Transverse colon (tissue), 4 donors: ENCODE data around the gene NAT10. TPM values are rescaled to one million over a fixed set of nuclear protein-coding genes. Genes with fewer than 3 reads are reported as not detected.
"Not testable (repeated sequence)": the region's sequence is repeated elsewhere in the genome, so short reads cannot be mapped to it uniquely, and the experiment has no call there.

ENCODE experiments used
- DNase-seq: peaks from one replicate; pipeline ENCODE4 v3.0.0-alpha.2; 2019
- H3K27ac ChIP-seq, 4 donors: fragments of 200-600 bp; sonication (generic); 2 replicates each; pipeline ENCODE4 v1.5.1; 2016 to 2018; ENCODE audit warnings: inconsistent platforms in 4 of 4
- H3K27me3 ChIP-seq: fragments of 200-600 bp; sonication (generic); 2 replicates; pipeline ENCODE4 v1.5.1; 2017; ENCODE audit warnings: inconsistent platforms
- H3K36me3 ChIP-seq, 4 donors: fragments of 200-600 bp; sonication (generic); 2 replicates each; pipeline ENCODE4 v1.5.1; 2017 to 2019; ENCODE audit warnings: inconsistent platforms in 4 of 4
- H3K4me1 ChIP-seq, 4 donors: fragments of 200-600 bp; sonication (generic); 2 replicates each; pipeline ENCODE4 v1.5.1; 2017 to 2020; ENCODE audit warnings: inconsistent platforms in 4 of 4
- H3K4me3 ChIP-seq, 4 donors: fragments of 200-600 bp; sonication (generic); 1 replicate in 1 of 4; 2 replicates in 3 of 4; pipeline versions ENCODE4 v1.5.1 to v1.6.1; 2017 to 2019; ENCODE audit warnings: inconsistent platforms in 4 of 4
- H3K9me3 ChIP-seq, 2 donors: fragments of 200-600 bp; sonication (generic); 2 replicates each; pipeline ENCODE4 v1.5.1; 2017 to 2019; ENCODE audit warnings: inconsistent platforms in 2 of 2
- EP300 ChIP-seq: sonication (generic); formaldehyde crosslinking; IDR thresholded peaks from one replicate; pipeline ENCODE4 v1.6.1; 2017; ENCODE audit warnings: antibody characterized with exemption, low read depth
- POLR2A ChIP-seq: fragments of 450-650 bp; IDR thresholded peaks from one replicate; pipeline ENCODE4 v1.6.1; 2016; ENCODE audit warnings: antibody characterized with exemption, mild to moderate bottlenecking, moderate library complexity
- POLR2AphosphoS5 ChIP-seq, 3 donors: sonication (generic); formaldehyde crosslinking; IDR thresholded peaks; one replicate each; pipeline ENCODE4 v1.6.1; 2016; ENCODE audit warnings: antibody characterized with exemption in 3 of 3
- WGBS, 2 donors: methylation state at CpG; one replicate each; pipeline ENCODE4 v1.1.5; 2018; ENCODE audit warnings: low coverage in 1 of 2; 5-methylcytosine and 5-hydroxymethylcytosine counted together
- in situ Hi-C, 4 donors: fragments of 200-750 bp; cut with MboI; loops; one replicate each; pipeline versions ENCODE4 v1.15.0 to v1.15.1; 2017; ENCODE audit warnings: low sequenced_read_pairs in 3 of 4, low pct_ligation_motif_present in 1 of 4, low pct_unique_long_range_greater_than_20kb in 1 of 4
- intact Hi-C: fragments of 100-400 bp; cut with DNase I; formaldehyde crosslinking; loops from one replicate; pipeline ENCODE4 v1.15.1; 2023; ENCODE audit warnings: low total_unique reads
- total RNA-seq, 4 donors: library from RNA; depleted of rRNA; stranded (reverse); fragments of >200 nt; gene quantifications; one replicate each; pipeline ENCODE4 v1.1.0, GENCODE V29; 2016
- TF ChIP-seq, protein P1 (sequence below), 5 experiments: fragments of 200-600 bp in 3 of 5; fragments of 450-650 bp in 2 of 5; sonication (generic) in 3 of 5; IDR thresholded peaks; 1 replicate in 2 of 5; 2 replicates in 3 of 5; pipeline ENCODE4 v1.5.1; 2016 to 2017; ENCODE audit warnings: antibody characterized with exemption in 5 of 5, inconsistent platforms in 3 of 5, mild to moderate bottlenecking in 2 of 5, moderate library complexity in 1 of 5

NAT10 gene
- total RNA-seq, 4 donors from 2014 or later = 16.0 to 40.6 (median 26.9) TPM

DNA sequence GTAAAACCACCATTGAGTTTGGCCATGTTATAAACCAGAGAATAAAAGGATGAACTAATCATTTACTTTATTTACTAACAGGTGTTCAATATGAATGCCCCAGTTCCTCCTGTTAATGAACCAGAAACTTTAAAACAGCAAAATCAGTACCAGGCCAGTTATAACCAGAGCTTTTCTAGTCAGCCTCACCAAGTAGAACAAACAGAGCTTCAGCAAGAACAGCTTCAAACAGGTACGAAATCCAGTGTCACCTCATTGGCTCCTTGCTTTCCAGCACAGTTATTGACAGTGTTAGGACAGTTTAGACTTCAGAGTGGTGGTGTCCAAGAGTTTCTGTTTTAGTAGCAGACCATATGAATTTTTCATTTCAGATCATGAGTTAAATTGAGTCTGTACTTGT, 13.6 kb upstream of the NAT10 start:
- TF ChIP-seq, protein P1, sequence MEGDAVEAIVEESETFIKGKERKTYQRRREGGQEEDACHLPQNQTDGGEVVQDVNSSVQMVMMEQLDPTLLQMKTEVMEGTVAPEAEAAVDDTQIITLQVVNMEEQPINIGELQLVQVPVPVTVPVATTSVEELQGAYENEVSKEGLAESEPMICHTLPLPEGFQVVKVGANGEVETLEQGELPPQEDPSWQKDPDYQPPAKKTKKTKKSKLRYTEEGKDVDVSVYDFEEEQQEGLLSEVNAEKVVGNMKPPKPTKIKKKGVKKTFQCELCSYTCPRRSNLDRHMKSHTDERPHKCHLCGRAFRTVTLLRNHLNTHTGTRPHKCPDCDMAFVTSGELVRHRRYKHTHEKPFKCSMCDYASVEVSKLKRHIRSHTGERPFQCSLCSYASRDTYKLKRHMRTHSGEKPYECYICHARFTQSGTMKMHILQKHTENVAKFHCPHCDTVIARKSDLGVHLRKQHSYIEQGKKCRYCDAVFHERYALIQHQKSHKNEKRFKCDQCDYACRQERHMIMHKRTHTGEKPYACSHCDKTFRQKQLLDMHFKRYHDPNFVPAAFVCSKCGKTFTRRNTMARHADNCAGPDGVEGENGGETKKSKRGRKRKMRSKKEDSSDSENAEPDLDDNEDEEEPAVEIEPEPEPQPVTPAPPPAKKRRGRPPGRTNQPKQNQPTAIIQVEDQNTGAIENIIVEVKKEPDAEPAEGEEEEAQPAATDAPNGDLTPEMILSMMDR (IDR thresholded peaks at IDR 0.05) = no peak
- TF ChIP-seq POLR2AphosphoS5 (IDR thresholded peaks at IDR 0.05) = no peak
- TF ChIP-seq POLR2A = no peak
- TF ChIP-seq EP300 = no peak
- DNase-seq = no peak
- in situ Hi-C loops = no loop called here
- intact Hi-C loops = no loop called here
- Histone ChIP-seq H3K27me3 (no peaks in the 10 kb centered on the region), H3K9me3 (no peaks in the 10 kb centered on the region), H3K27ac (no peak overlapping the region), H3K4me3 (no peak overlapping the region), H3K36me3 (peaks cover 0 to 90% (median 43%) of the 10 kb centered on the region in 4 donors), H3K4me1 (no peaks in the 10 kb centered on the region)
- 85 to 100% methylated on average over 1 of the region's 1 CpG for WGBS, 2 donors

DNA sequence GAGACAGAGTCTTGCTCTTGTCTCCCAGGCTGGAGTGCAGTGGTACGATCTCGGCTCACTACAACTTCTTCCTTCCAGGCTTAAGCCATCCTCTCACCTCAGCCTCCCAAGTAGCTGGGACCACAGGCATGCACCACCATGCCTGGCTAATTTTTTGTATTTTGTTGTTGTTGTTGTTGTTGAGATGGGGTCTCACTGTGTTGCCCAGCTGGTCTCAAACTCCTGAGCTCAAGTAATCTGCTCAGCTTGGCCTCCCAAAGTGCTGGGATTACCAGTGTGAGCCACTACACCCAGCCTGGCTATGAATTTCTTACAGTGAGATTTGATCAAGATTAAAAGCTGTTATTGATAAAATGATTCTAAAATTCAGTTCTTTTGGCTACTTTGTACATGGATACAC, 10.5 kb upstream of the NAT10 start:
- H3K27me3 ChIP-seq, H3K9me3 ChIP-seq, in situ Hi-C loops, intact Hi-C loops, DNase-seq, H3K27ac ChIP-seq, H3K4me1 ChIP-seq, H3K4me3 ChIP-seq: not testable (repeated sequence)
- 94 to 96% methylated on average over 2 of the region's 2 CpGs for WGBS, 2 donors
- peaks cover 0 to 99% (median 48%) of the 10 kb centered on the region in 4 donors for H3K36me3 ChIP-seq

DNA sequence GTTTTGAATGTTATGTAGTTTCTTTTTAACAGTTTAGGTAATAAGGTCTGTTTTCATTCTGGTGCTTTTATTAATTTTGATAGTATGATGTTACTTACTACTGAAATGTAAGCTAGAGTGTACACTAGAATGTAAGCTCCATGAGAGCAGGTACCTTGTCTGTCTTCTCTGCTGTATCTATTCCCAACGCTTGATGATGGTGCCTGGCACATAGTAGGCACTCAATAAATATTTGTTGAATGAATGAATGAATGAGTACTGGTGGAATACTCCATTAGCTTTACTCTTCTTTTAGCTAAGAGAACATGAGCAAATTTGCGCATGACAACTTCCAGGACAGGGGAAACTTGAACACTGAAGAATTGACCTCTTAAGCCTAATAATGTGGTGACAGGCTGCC, 6.6 kb upstream of the NAT10 start:
- DNase-seq = no peak
- 91 to 100% methylated on average over 2 of the region's 2 CpGs for WGBS, 2 donors
- in situ Hi-C loops (no loop called here), intact Hi-C loops (no loop called here)
- Histone ChIP-seq H3K36me3 (peaks cover 0 to 79% (median 33%) of the 10 kb centered on the region in 4 donors), H3K27me3 (no peaks in the 10 kb centered on the region), H3K4me1 (no peaks in the 10 kb centered on the region), H3K27ac (no peak overlapping the region), H3K4me3 (no peak overlapping the region), H3K9me3 (no peaks in the 10 kb centered on the region)
- TF ChIP-seq EP300 = no peak

DNA sequence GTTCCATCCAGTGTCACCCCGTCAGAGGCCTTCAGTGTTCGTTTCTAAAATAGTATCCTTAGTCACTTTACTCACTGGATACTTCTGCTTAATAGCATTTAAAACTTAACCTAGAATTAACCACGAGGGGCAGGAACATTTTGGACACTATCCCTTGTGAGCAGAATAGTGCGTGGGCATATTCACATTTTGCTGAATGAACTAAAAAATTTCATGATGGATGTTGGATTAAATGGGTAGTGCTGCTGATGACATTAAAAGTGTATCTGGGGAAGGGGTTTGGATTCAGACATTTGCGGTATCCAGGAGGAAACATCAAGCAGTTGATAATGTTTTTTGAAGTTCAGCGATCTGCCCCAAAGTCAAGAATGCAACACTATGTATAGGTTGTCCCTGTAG, 750 bp upstream of the NAT10 start:
- DNase-seq = no peak
- Histone ChIP-seq H3K4me3 (peak overlapping the region in 3 of 4 donors; percentile 72 to 93 (median 78)), H3K27me3 (no peaks in the 10 kb centered on the region), H3K36me3 (peaks cover 0 to 27% (median 11%) of the 10 kb centered on the region in 4 donors), H3K9me3 (no peaks in the 10 kb centered on the region), H3K27ac (peak overlapping the region; percentile 90 to 96 (median 92)), H3K4me1 (peaks cover 7 to 24% (median 18%) of the 10 kb centered on the region in 4 donors)
- TF ChIP-seq EP300 (no peak), POLR2AphosphoS5 (IDR thresholded peaks at IDR 0.05) (no peak), POLR2A (no peak)
- TF ChIP-seq, protein P1 (IDR thresholded peaks at IDR 0.05) = no peak
- in situ Hi-C loops = loop anchor here in 3 of 4 donors (5.0 to 10.0 kb wide), 2 partner anchors 50 to 107 kb away; partner anchors contain the start of gene CAPRIN1 (in 2 of the 3)
- intact Hi-C loops = loop anchor here (5.0 kb wide), 1 partner anchor 52 kb away; the partner anchor contains the start of gene CAPRIN1
- whole genome bisulfite sequencing, 2 donors = 7 to 21% methylated on average over 6 of the region's 6 CpGs

DNA sequence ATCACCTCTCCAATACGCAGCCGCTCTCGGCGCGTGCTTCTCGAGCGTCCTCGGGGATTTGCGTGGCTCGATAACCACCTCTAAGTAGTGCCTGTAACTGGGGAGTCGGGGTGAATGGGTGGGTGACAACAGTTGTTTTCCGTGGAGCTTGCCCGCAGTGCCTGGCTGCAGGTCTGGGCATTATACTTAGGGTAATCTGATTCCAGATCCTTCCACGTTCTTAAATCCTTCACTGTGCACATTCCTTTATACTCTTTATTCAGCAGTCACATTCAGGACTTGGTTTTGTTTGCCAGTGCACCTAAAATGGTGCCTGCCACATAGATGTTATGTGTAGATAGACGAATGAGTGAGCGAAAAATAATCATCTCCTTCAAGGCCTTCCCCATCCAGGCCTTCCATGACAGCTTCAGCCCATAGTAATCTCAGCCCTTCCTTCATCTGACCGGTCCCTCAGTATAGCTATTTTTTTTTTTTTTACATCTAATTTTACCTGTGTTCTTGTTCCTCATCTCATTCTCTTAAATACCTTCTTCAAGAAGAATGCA, 602 bp downstream of the NAT10 start:
- Histone ChIP-seq H3K36me3 (peaks cover 0 to 19% (median 8%) of the 10 kb centered on the region in 4 donors), H3K9me3 (no peaks in the 10 kb centered on the region), H3K4me1 (peaks cover 7 to 24% (median 18%) of the 10 kb centered on the region in 4 donors), H3K4me3 (peak overlapping the region; percentile 41 to 93 (median 75)), H3K27ac (peak overlapping the region; percentile 90 to 96 (median 92)), H3K27me3 (no peaks in the 10 kb centered on the region)
- intact Hi-C loops = loop anchor here (5.0 kb wide), 1 partner anchor 54 kb away; the partner anchor contains the start of gene CAPRIN1
- TF ChIP-seq POLR2AphosphoS5 (IDR thresholded peaks at IDR 0.05) (no peak), POLR2A (no peak), EP300 (no peak)
- TF ChIP-seq, protein P1 (IDR thresholded peaks at IDR 0.05) = no peak
- no peak for DNase-seq
- in situ Hi-C loops = loop anchor here in 3 of 4 donors (5.0 to 10.0 kb wide), 2 partner anchors 51 to 109 kb away; partner anchors contain the start of gene CAPRIN1 (in 2 of the 3)
- 0 to 11% methylated on average over 3 to 17 of the region's 17 CpGs for WGBS, 2 donors
